Measurements from ENCODE around the gene GJA3.

The GJA3 gene

GRCh38 chr13:20151016-20151415, 9.8 kb downstream of the GJA3 start:
- DNase-seq (ENCODE audit: low read depth in 2 of 2, low spot score in 1 of 2): no peak

DNA sequence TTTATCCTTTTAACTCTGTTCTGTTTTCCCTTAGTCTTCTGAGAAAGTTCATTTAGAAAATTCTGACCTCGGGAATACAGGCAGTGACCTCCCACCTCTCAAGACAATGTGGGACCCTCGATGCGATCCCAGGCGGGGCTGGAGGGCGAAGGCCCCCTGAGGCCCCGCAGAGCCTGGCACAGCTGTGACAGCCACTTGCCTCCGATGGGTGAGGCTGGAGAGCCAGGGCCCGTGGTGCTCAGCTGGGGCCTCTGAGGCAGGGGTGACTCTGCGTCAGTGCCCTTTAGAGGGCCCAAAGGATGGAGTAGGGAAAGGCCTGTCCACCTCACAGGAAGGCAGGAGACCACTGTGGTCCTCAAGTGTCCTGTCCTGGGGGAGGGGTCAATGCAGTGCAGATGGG, 10.3 kb downstream of the GJA3 start:
- no peak for DNase-seq (ENCODE audit: low read depth in 2 of 2, low spot score in 1 of 2)

DNA sequence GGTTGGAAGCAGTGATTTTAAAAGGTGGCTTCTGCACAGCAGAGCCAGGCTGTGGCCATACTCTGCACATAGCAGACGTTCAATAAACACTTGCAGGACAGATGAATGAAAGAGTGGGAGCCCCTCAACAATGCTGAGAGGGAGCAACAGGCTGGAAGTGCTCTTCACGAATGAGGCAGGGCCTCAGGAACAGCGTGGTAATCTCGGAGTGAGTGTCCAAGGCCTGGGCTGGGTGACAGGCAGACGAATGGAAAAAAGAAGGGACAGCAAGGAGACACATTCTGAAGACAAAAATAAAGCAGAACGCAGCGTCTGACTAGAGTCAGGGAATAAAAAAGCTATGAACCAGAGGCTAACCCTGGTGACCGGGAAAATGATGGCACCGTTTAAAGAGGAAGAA, 11.1 kb downstream of the GJA3 start:
- DNase-seq (ENCODE audit: low read depth in 2 of 2, low spot score in 1 of 2): no peak

- DNase-seq (ENCODE audit: low read depth in 2 of 2, low spot score in 1 of 2): no peak
Measured at GRCh38 chr13:20148501-20149183, 12.2 kb downstream of the GJA3 start.

- DNase-seq (ENCODE audit: low read depth in 2 of 2, low spot score in 1 of 2): no peak
Measured at GRCh38 chr13:20146381-20146780, 14.5 kb downstream of the GJA3 start.

- no peak for DNase-seq (ENCODE audit: low read depth in 2 of 2, low spot score in 1 of 2)
Measured at GRCh38 chr13:20145521-20145920, 15.3 kb downstream of the GJA3 start.

- no peak for DNase-seq (ENCODE audit: low read depth in 2 of 2, low spot score in 1 of 2)
Measured at GRCh38 chr13:20144141-20144850, 16.6 kb downstream of the GJA3 start.

DNA sequence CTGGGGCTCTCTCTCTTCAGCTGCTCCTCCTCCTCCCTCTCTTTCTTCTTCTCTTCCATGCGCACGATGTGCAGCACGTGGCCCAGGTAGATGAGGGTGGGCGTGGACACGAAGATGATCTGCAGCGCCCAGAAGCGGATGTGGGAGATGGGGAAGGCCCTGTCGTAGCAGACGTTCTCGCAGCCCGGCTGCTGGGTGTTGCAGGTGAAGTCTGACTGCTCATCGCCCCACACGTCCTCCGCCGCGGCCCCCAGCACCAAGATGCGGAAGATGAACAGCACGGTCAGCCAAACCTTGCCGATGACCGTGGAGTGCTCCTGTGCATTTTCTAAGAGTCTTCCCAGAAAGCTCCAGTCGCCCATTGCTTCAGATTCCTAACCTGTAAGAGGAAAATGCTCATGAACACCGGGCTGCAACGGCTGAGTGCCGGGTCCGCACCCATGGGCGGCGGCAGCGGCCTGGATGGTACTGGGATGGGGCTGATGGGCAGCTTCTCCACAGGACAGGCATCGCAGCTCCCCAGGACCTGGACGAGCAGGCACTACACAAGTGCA, 17.8 kb downstream of the GJA3 start:
- DNase-seq (ENCODE audit: low read depth in 2 of 2, low spot score in 1 of 2): no peak

DNA sequence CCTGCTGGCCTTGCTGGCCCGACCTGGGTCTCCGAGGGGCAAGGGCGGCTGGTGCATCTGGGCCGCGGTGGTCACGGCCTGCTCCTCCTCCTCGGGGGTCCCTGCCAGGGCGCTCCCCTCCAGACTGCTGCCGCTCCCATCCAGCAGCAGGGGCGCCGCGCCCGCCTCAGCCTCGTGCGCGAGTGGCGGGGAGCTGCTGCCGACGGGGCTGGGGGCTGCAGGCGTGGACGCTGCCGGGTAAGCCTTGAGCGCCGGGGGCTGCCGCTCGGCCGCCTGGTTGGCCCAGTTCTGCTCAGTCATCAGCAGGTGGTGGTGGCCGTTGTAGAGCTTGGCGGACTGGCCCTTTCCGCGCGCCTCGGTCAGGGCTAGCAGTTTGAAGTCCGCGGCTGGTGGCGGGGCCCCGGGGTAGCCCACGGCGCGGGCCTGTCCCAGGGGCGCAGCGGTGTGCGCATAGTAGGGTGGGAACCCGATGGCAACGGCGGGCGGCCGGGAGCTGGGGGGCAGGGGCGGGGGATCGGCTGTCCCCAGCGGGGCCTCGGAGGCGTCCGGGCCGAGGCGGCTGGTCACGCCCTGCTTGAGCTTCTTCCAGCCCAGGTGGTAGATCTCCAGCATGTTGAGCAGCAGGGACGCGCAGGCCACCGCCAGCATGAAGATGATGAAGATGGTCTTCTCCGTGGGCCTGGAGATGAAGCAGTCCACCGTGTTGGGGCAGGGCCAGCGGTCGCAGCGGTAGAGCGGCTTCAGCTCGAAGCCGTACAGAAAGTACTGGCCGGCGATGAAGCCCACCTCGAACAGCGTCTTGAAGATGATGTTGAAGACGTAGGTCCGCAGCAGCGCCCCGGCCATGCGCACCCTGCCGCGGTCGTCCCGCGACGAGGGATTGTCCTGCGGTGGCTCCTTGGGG, 18.6 kb downstream of the GJA3 start:
- no peak for DNase-seq (ENCODE audit: low read depth in 2 of 2, low spot score in 1 of 2)

DNA sequence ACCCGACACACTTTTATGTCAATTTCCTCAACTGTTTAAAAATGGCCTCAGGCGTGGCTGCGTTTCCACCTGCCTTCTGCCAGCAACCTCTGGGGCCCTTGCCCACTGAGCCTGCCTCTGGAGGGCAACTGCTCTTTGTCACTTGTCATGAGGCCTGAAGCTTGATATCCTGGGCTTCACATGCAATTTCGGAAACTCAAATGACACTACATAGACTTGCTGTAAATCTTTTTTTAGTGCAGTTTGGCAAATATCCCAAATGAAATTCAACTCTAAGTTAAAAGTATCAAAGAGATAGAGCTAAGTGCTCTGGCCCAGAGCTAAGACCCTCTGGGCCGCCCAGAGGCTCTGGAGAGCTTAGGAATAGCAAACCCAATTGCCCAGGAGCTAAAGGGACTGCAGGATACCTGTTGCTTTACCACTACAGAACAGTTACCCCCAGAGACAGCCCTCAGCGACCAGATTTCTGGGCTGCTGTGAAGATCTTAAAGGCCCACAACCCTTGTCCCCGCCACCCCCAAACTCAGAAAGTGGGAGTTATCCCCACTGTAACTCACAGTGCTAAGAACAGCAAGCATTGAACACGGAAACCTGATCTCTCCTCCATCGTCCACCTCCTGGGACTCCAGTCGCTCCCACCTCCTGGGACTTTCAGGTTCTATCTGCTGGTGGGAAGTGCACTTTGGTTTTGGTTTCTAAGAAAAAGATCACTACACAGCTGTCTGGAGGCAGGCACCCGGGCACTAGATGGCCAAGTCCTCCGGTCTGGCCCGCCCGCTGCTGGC, 19.4 kb downstream of the GJA3 start:
- DNase-seq (ENCODE audit: low read depth in 2 of 2, low spot score in 1 of 2): no peak

DNA sequence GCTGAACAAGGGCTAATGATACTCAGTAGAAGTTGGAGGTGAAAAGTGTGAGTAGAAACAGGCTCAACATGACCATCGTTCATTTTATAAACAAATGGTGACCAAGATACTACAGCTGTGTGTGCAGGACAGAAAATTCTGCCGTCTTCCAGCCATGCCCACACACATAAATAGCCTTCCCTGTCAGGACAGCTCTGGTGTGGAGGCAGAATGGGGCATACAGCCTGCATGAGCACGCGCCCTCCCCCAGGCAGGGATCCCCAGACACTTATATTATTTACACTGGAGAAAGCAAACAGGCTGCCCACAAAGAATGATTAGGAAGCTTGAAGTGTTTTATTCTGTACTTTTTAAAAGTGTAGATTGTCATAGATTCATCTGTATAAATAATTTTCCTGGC, 20.4 kb downstream of the GJA3 start:
- DNase-seq (ENCODE audit: low read depth in 2 of 2, low spot score in 1 of 2): no peak

DNA sequence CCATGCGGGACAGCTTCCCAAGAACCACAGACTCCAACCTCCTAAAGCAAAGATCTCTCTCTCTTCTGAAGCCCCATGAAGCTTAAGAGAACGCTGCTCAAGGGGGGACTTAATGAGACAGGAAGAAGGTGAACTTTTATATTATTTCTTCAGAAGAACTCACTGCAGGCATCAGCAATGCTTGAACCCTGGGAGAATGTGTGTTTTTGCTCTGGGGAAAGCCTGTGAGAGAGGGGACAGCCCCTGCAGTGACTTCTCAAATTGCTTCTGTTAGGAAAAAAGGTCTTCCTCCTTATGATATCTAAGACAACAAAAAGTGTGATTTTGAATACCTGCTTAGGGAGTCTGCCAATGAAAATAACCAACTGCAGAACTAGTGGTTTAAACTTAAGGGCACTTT, 23.0 kb downstream of the GJA3 start:
- no peak for DNase-seq (ENCODE audit: low read depth in 2 of 2, low spot score in 1 of 2)

DNA sequence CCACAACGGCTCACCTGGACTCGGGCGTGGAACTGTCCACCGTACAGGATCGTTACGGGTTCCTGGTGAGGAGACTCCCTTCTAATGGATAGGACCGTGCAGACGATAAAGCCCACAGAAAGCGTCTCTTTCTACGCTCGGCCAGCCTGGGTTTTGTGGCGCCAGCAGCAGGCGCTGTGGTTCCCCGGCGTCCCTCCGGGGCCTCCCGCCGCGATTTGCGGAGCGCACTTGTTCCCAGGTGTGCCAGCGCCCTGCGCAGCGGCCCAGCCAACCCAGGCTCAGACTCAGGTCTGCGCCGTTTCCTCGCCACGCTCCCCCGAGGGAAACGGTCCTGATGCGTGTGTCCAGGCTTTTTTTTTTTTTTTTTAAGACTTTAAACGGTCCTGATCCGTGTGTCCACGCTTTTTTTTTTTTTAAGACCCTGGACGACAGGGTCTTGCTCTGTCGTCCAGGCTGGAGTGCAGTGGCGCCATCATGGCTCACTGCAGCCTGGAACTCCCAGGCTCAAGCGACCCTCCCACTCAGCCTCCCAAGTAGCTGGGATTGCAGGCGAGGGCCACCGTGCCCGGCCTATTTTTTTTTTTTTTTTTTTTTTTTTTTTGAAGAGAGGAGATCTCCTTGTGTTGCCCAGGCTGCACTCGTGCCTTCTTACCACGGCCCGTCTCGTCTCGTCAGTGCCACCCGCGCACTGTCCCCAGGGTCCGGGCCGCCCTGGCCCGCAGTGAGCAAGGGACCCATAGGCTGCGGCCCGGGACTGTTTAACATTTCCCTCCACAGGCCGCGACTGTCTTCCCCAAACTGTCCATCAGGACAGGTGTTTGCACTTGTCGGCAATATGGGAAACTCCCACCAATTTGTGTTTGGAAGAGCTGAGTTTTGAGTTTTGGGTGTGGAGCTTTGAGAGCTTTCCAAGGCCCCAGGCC, 23.8 kb downstream of the GJA3 start:
- no peak for DNase-seq (ENCODE audit: low read depth in 2 of 2, low spot score in 1 of 2)

- no peak for DNase-seq (ENCODE audit: low read depth in 2 of 2, low spot score in 1 of 2)
Measured at GRCh38 chr13:20134732-20135131, 26.1 kb downstream of the GJA3 start.

DNA sequence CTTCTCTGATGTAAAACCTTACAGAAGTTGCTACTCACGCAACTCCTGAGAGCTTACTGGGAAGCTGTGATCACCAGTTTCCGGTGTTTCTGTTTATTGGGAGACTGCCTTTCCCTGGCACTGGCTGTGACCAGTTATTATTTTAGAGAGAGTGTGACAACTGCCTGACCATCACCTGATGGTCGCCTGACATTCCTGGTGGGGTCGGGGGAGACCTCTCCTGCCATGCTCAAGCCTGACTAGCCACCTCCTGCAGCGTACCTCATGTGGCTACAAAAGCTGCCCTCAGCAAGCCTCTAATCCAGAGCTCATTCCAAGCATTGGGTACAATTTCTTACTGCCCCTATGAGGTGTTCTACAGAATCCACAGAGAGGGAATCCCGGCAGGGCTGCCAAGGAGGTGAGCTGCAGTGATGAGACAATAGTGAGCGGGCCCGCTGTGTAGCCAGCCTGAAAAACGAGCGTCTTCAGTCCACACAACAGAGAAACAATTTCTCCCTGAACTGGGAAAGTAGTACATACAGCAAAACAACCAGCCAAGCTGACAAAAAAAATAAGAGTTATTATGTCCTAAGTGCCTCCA, 28.7 kb downstream of the GJA3 start:
- no peak for DNase-seq (ENCODE audit: low read depth in 2 of 2, low spot score in 1 of 2)

GRCh38 chr13:20131057-20131832, 29.6 kb downstream of the GJA3 start:
- DNase-seq (ENCODE audit: low read depth in 2 of 2, low spot score in 1 of 2): no peak

GRCh38 chr13:20130652-20131051, 30.2 kb downstream of the GJA3 start:
- no peak for DNase-seq (ENCODE audit: low read depth in 2 of 2, low spot score in 1 of 2)

- no peak for DNase-seq (ENCODE audit: low read depth in 2 of 2, low spot score in 1 of 2)
Measured at GRCh38 chr13:20130012-20130411, 30.8 kb downstream of the GJA3 start.

GRCh38 chr13:20129076-20129475, 31.8 kb downstream of the GJA3 start:
- DNase-seq (ENCODE audit: low read depth in 2 of 2, low spot score in 1 of 2): no peak

Data from stimulated activated CD8-positive, alpha-beta memory T cell treated with anti-CD3 and anti-CD28 coated beads, Interleukin-4, amount 100 ng/mL, for 4 hours (primary cell).